HTR-8/SVneo (cell line): Measurements from ENCODE around the gene HAX1.

ENCODE experiments used
- DNase-seq: peaks from one replicate; pipeline ENCODE4 v3.0.0; 2011; ENCODE audit warnings: low spot score, mixed read lengths; ENCODE audit not compliant: insufficient read length
- FAIRE-seq: peaks from 2 replicates; lab custom pipeline; 2011; peaks lifted over from hg19 to GRCh38; lab: Jason Lieb, UNC

The HAX1 gene

DNA sequence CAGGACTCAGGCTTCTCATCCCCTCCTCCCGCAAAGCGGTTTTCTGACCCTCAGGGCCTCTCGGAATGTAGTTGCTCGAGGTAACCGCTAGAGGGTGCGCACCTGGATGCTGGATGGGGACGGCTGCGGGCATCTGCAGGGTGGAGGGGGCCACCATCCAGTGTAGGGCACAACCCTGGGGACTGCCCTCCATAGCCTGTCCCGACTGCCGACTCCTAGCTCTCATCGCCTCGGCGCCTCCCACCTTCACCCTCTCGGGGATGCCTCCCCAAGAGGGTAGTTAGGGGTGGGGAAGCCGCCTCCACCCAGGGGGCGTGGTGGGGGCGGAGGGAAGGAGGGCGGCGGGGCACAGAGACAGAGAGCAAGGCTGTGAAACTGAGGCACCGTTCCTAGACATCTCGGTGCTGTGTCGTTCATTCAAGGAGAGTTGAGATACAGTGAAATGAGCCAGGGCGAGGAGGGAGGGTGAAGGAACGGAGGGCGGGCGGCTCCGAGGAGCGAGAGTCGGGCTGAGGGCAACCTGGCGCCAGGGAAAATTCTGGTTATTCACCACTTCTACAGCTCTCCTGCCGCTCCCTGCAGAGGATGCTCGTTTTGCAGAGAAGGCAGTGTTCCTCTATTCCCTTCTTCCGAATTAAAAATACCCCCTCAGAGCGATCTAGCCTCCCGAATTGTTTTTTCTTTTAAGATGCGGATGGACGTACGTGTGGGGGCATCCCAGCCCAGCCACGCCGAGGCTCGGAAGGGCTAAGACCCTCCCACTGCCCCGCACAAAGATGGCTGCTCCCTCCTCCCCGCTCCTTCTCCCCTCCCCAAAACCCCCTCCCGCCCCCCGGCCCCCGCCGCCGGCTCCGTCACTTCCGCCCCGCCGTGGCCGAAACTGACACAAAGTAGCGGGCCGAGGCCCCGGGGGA, 52.5 kb downstream of the HAX1 start, which contains the start of gene ATP8B2:
ATP8B2 (plus strand) TSS at position 857 of the 914 bp plus-strand sequence. CDS start 2,617 bp downstream, outside the sequence.
- DNase-seq (peak; percentile 81), FAIRE-seq (no peak)
